Psoas muscle (tissue), 8 donors: Measurements from ENCODE around the gene RSU1. TPM values are rescaled to one million over a fixed set of nuclear protein-coding genes. Genes with fewer than 3 reads are reported as not detected.

Experiments used
- ATAC-seq, 4 donors: fragments of 200-7000 bp; cut with Tn5 transposase; one replicate each; pipeline ENCODE4 v1.9.1; 2020; ENCODE audit warnings: moderate library complexity in 3 of 4, mild to moderate bottlenecking in 2 of 4
- DNase-seq, 2 donors: peaks; one replicate each; pipeline ENCODE4 v3.0.0-alpha.2; 2020
- H3K27ac ChIP-seq: fragments of 200-600 bp; one replicate; pipeline ENCODE4 v1.8.0; 2022
- H3K27me3 ChIP-seq, 3 donors: fragments of 200-600 bp in 1 of 3; one replicate each; pipeline versions ENCODE4 v1.6.1 to v1.8.0; 2013 to 2022; ENCODE audit warnings: low read length in 2 of 3, mild to moderate bottlenecking in 2 of 3, moderate library complexity in 1 of 3; ENCODE audit not compliant: insufficient read depth in 3 of 3
- H3K36me3 ChIP-seq, 2 donors: fragments of 200-600 bp in 1 of 2; one replicate each; pipeline versions ENCODE4 v1.6.1 to v1.8.0; 2013 to 2022; ENCODE audit warnings: low read depth in 1 of 2, mild to moderate bottlenecking in 1 of 2, moderate library complexity in 1 of 2; ENCODE audit not compliant: insufficient read depth in 1 of 2
- H3K4me1 ChIP-seq: fragments of 200-600 bp; one replicate; pipeline ENCODE4 v1.8.0; 2022
- H3K4me3 ChIP-seq: fragments of 200-600 bp; one replicate; pipeline ENCODE4 v1.8.0; 2022; ENCODE audit warnings: mild to moderate bottlenecking
- H3K9me3 ChIP-seq: fragments of 200-600 bp; one replicate; pipeline ENCODE4 v1.8.0; 2022
- WGBS, 3 donors: extraction: QIAGEN DNeasy Blood & Tissue Kit; methylation state at CpG; one replicate each; pipeline versions ENCODE4 v1.1.6 to v1.1.7; 2013; 5-methylcytosine and 5-hydroxymethylcytosine counted together
- intact Hi-C, 2 donors: fragments of 100-400 bp; cut with DNase I; formaldehyde crosslinking; loops; one replicate each; pipeline versions ENCODE4 v1.11.0 to v1.14.2; 2022
- polyA plus RNA-seq, 3 donors: library from polyadenylated mRNA; stranded (reverse); fragments of 200-250 nt; gene quantifications; one replicate each; pipeline ENCODE4 v1.2.3, GENCODE V29; 2013
- total RNA-seq, 4 donors: library from RNA; stranded (reverse); fragmentation: NEBNext Ultra II Directional in 2 of 4; extraction: Animal tissue kit (Norgen Biotek cat#: 25700) in 2 of 4; gene quantifications; one replicate each; pipeline versions ENCODE4 v1.2.1 to v1.2.4, GENCODE V29; 2021 to 2023
- TF ChIP-seq, protein P1 (sequence below): fragments of 200-600 bp; IDR thresholded peaks from one replicate; pipeline ENCODE4 v1.8.0; 2022; ENCODE audit warnings: antibody characterized with exemption
- donor health status: healthy with polysubstance abuse.
- donor health status: DM: no; HTN: no; CAD: no; lungs with moderate emphysema.
- donor health status: Bipolar disorder and iron deficiency.
- donor health status: healthy.
- donor health status: DM: yes; HTN: yes; CAD: no.
- donor health status: DM: no; HTN: no; CAD: no.
- donor health status: DM: no; HTN: no; CAD: no.
- donor health status: DM: yes; HTN: yes; CAD: no.

Gene RSU1
- total and polyA plus RNA-seq, 7 donors, result 19.7 to 43.2 (median 29.0) TPM

- 69 to 72% (median 71%) methylated on average over 7 of the region's 7 CpGs for WGBS, 3 donors
- Histone ChIP-seq H3K27me3 (no peaks in the 10 kb centered on the region), H3K4me3 (no peak overlapping the region), H3K27ac (no peak overlapping the region), H3K9me3 (no peaks in the 10 kb centered on the region), H3K4me1 (peaks cover 30% of the 10 kb centered on the region), H3K36me3 (peaks cover 0 to 21% of the 10 kb centered on the region in 2 donors)
- no peak for DNase-seq
- no peak for ATAC-seq
- TF ChIP-seq, protein P1, sequence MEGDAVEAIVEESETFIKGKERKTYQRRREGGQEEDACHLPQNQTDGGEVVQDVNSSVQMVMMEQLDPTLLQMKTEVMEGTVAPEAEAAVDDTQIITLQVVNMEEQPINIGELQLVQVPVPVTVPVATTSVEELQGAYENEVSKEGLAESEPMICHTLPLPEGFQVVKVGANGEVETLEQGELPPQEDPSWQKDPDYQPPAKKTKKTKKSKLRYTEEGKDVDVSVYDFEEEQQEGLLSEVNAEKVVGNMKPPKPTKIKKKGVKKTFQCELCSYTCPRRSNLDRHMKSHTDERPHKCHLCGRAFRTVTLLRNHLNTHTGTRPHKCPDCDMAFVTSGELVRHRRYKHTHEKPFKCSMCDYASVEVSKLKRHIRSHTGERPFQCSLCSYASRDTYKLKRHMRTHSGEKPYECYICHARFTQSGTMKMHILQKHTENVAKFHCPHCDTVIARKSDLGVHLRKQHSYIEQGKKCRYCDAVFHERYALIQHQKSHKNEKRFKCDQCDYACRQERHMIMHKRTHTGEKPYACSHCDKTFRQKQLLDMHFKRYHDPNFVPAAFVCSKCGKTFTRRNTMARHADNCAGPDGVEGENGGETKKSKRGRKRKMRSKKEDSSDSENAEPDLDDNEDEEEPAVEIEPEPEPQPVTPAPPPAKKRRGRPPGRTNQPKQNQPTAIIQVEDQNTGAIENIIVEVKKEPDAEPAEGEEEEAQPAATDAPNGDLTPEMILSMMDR, result no peak
- intact Hi-C loops, result no loop called here
These were observed 36.8 kb downstream of the RSU1 start for GRCh38 chr10:16780338-16780880.

GRCh38 chr10:16779384-16779915 lies 37.8 kb downstream of the RSU1 start:
- DNase-seq (no peak), ATAC-seq (no peak)
- H3K27ac ChIP-seq, result no peak overlapping the region
- TF ChIP-seq, protein P1, result no peak
- intact Hi-C loops, result loop anchor here (5.0 to 10.0 kb wide), 2 partner anchors 662 to 875 kb away; no protein-coding TSS in a partner anchor
- H3K9me3 ChIP-seq, result no peaks in the 10 kb centered on the region
- no peak overlapping the region for H3K4me3 ChIP-seq
- peaks cover 0 to 21% of the 10 kb centered on the region in 2 donors for H3K36me3 ChIP-seq
- peaks cover 30% of the 10 kb centered on the region for H3K4me1 ChIP-seq
- H3K27me3 ChIP-seq, result no peaks in the 10 kb centered on the region
- 73 to 85% (median 76%) methylated on average over 6 of the region's 6 CpGs for WGBS, 3 donors

GRCh38 chr10:16777473-16778370 lies 39.5 kb downstream of the RSU1 start:
- Histone ChIP-seq H3K36me3 (peaks cover 0 to 21% of the 10 kb centered on the region in 2 donors), H3K4me3 (no peak overlapping the region), H3K27me3 (no peaks in the 10 kb centered on the region), H3K4me1 (peaks cover 30% of the 10 kb centered on the region), H3K9me3 (no peaks in the 10 kb centered on the region), H3K27ac (no peak overlapping the region)
- 59 to 65% (median 65%) methylated on average over 7 of the region's 7 CpGs for WGBS, 3 donors
- ATAC-seq, result peak in 2 of 4 donors; percentile 32 to 53
- TF ChIP-seq, protein P1, result peak; percentile 71
- DNase-seq, result no peak
- intact Hi-C loops, result loop anchor here (5.0 to 10.0 kb wide), 2 partner anchors 660 to 873 kb away; no protein-coding TSS in a partner anchor

DNA sequence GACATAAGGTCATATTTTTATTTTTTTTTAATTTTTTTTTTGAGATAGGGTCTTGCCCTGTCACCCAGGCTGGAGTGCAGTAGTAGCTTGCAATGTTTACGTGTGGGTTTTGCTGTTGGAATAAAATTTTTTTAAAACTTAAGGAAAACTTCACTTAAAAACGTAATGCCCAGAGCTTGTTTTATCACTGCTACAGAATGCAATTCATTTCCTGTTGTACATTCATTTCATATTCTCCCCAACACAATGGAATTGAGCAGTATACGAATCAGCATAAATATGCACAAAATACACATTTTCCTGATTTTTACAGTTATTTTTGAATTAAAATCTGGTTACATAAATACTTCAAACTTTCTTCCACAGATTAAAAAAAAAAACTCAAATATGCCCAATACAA lies 40.3 kb downstream of the RSU1 start:
- no peak overlapping the region for H3K4me3 ChIP-seq
- intact Hi-C loops, result loop anchor here (5.0 to 10.0 kb wide), 2 partner anchors 660 to 872 kb away; no protein-coding TSS in a partner anchor
- TF ChIP-seq, protein P1, result no peak
- no peak for ATAC-seq
- WGBS, 3 donors, result 72 to 74% (median 73%) methylated on average over 3 of the region's 3 CpGs
- H3K36me3 ChIP-seq, result peaks cover 0 to 21% of the 10 kb centered on the region in 2 donors
- H3K9me3 ChIP-seq, result no peaks in the 10 kb centered on the region
- no peak for DNase-seq
- H3K4me1 ChIP-seq, result peaks cover 22% of the 10 kb centered on the region
- H3K27me3 ChIP-seq, result no peaks in the 10 kb centered on the region
- no peak overlapping the region for H3K27ac ChIP-seq
